Endothelial cell of umbilical vein (primary cell): ENCODE data around the gene IFNA14.

ENCODE experiments used
- EZH2 ChIP-seq: IDR thresholded peaks from 2 replicates; pipeline ENCODE4 v1.6.1; 2012; ENCODE audit warnings: borderline replicate concordance, low read depth, mild to moderate bottlenecking, moderate library complexity, low read length, inconsistent platforms; ENCODE audit not compliant: severe bottlenecking
- JUN ChIP-seq: IDR thresholded peaks from 2 replicates; pipeline ENCODE4 v1.6.1; 2011; ENCODE audit warnings: borderline replicate concordance, low read depth; ENCODE audit not compliant: insufficient read length, insufficient read depth
- MYC ChIP-seq: IDR thresholded peaks from one replicate; pipeline ENCODE4 v1.6.1; 2011; ENCODE audit warnings: mild to moderate bottlenecking, low read depth, low read length
- POLR2A ChIP-seq: IDR thresholded peaks from 2 replicates; pipeline ENCODE4 v1.6.1; 2012; ENCODE audit warnings: low read depth, mild to moderate bottlenecking, control low read depth, low read length
- POLR2AphosphoS5 ChIP-seq: IDR thresholded peaks from 2 replicates; pipeline ENCODE4 v1.6.1; 2012; ENCODE audit warnings: low read depth, mild to moderate bottlenecking, control low read depth, low read length, moderate library complexity; ENCODE audit not compliant: insufficient read depth
- TF ChIP-seq, protein P1 (sequence below), 2 donors: IDR thresholded peaks; 1 replicate in 1 of 2; 2 replicates in 1 of 2; pipeline ENCODE4 v1.5.1; 2011; ENCODE audit warnings: low read length in 2 of 2, mild to moderate bottlenecking in 2 of 2, moderate library complexity in 2 of 2, control low read depth in 1 of 2, inconsistent platforms in 1 of 2, low read depth in 1 of 2; ENCODE audit not compliant: insufficient read depth in 1 of 2; ENCODE audit errors: extremely low read depth in 1 of 2
- TF ChIP-seq, protein P2 (sequence below): IDR thresholded peaks from 2 replicates; pipeline ENCODE4 v1.6.1; 2011; ENCODE audit not compliant: insufficient read depth, insufficient read length

DNA sequence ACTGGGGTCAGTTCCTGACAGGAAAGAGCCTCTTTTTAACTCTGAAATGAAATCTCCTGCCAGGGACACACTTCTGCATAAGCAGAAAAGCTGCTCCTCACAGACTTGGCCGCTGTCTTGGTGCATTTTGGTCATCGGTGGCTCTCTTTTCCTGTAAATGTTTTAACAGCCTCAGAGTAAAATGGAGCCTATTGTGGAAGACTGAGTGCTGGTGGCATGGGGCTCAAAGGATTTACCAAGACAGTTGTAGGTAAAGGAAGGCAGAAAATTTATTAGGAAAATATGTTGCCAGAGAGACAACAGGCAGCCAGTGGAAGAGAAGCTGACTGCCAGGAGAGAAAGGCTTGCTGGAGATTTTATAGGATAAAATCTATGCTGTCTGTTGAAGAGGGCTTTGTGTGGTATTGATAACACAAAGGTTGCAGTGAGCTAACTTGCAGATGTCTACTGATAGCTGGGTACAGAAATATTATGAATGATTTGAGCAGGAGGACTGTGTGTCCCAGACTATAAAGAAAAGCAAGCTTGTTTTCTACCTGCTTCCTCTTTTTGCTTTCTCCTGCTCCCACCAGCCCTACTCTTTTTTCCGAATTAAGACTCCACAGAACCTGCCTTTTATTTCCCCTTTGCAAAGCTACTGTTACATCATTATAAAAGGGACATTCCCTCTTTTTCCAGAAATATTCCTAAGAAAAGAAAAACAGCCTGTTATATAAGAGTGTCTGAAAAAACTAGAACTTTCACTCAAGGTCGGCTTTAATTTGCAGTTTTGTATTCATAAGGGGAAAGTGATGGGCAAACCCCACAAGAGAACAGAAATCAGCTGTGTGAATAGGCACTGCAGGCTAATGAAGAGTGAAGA, 27.9 kb upstream of the IFNA14 start:
- TF ChIP-seq, protein P1, sequence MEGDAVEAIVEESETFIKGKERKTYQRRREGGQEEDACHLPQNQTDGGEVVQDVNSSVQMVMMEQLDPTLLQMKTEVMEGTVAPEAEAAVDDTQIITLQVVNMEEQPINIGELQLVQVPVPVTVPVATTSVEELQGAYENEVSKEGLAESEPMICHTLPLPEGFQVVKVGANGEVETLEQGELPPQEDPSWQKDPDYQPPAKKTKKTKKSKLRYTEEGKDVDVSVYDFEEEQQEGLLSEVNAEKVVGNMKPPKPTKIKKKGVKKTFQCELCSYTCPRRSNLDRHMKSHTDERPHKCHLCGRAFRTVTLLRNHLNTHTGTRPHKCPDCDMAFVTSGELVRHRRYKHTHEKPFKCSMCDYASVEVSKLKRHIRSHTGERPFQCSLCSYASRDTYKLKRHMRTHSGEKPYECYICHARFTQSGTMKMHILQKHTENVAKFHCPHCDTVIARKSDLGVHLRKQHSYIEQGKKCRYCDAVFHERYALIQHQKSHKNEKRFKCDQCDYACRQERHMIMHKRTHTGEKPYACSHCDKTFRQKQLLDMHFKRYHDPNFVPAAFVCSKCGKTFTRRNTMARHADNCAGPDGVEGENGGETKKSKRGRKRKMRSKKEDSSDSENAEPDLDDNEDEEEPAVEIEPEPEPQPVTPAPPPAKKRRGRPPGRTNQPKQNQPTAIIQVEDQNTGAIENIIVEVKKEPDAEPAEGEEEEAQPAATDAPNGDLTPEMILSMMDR (IDR thresholded peaks at IDR 0.05; ENCODE audit: extremely low read depth in 1 of 2, insufficient read depth in 1 of 2, low read depth in 1 of 2, low read length in 2 of 2): no peak
- no peak for TF ChIP-seq POLR2A
- TF ChIP-seq MYC: no peak
- TF ChIP-seq POLR2AphosphoS5: no peak
- no peak for TF ChIP-seq EZH2
- TF ChIP-seq, protein P2, sequence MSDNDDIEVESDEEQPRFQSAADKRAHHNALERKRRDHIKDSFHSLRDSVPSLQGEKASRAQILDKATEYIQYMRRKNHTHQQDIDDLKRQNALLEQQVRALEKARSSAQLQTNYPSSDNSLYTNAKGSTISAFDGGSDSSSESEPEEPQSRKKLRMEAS: no peak
- TF ChIP-seq JUN: no peak
